Upper lobe of left lung (tissue), 6 donors: ENCODE results near the gene MGLL. TPM values are rescaled to one million over a fixed set of nuclear protein-coding genes. Genes with fewer than 3 reads are reported as not detected.

Experiments used
- ATAC-seq, 2 donors: fragments of 200-7000 bp; cut with Tn5 transposase; one replicate each; pipeline ENCODE4 v1.9.1; 2022; ENCODE audit warnings: mild to moderate bottlenecking in 2 of 2, moderate library complexity in 2 of 2; ENCODE audit not compliant: low FRiP score in 2 of 2
- DNase-seq, 2 donors: peaks; one replicate each; pipeline ENCODE4 v3.0.0-alpha.2; 2019 to 2020
- H3K27ac ChIP-seq, 4 donors: fragments of 200-600 bp; sonication (generic); one replicate each; pipeline ENCODE4 v1.5.1; 2016 to 2019
- H3K27me3 ChIP-seq, 4 donors: fragments of 200-600 bp; sonication (generic); one replicate each; pipeline ENCODE4 v1.5.1; 2017 to 2019
- H3K36me3 ChIP-seq, 4 donors: fragments of 200-600 bp; sonication (generic); one replicate each; pipeline ENCODE4 v1.5.1; 2016 to 2019
- H3K4me1 ChIP-seq, 4 donors: fragments of 200-600 bp; sonication (generic); one replicate each; pipeline ENCODE4 v1.5.1; 2018 to 2019
- H3K4me3 ChIP-seq, 4 donors: fragments of 200-600 bp; sonication (generic); one replicate each; pipeline ENCODE4 v1.5.1; 2017 to 2019; ENCODE audit warnings: mild to moderate bottlenecking in 2 of 4, moderate library complexity in 1 of 4
- H3K9me3 ChIP-seq, 4 donors: fragments of 200-600 bp; sonication (generic); one replicate each; pipeline ENCODE4 v1.5.1; 2018 to 2019
- CTCF ChIP-seq, 6 experiments: fragments of 450-650 bp in 4 of 6; fragments of 200-600 bp in 2 of 6; sonication (generic) in 2 of 6; IDR thresholded peaks; one replicate each; pipeline ENCODE4 v1.5.1; 2016 to 2019; ENCODE audit warnings: antibody characterized with exemption in 6 of 6
- EP300 ChIP-seq, 4 donors: sonication (generic); formaldehyde crosslinking; IDR thresholded peaks; one replicate each; pipeline ENCODE4 v1.5.1; 2017; ENCODE audit warnings: antibody characterized with exemption in 4 of 4, control low read depth in 2 of 4
- POLR2A ChIP-seq, 4 donors: fragments of 450-650 bp; IDR thresholded peaks; one replicate each; pipeline ENCODE4 v1.5.1; 2016 to 2017; ENCODE audit warnings: antibody characterized with exemption in 4 of 4, mild to moderate bottlenecking in 2 of 4
- POLR2AphosphoS5 ChIP-seq, 2 donors: sonication (generic); formaldehyde crosslinking; IDR thresholded peaks; one replicate each; pipeline ENCODE4 v1.5.1; 2017; ENCODE audit warnings: antibody characterized with exemption in 2 of 2
- WGBS, 2 donors: methylation state at CpG; one replicate each; pipeline ENCODE4 v1.1.5; 2017 to 2018; 5-methylcytosine and 5-hydroxymethylcytosine counted together
- total RNA-seq, 6 donors: library from RNA; depleted of rRNA in 4 of 6; stranded (reverse); fragments of >200 nt in 4 of 6; gene quantifications; one replicate each; pipeline versions ENCODE4 v1.1.0 to v1.2.1, GENCODE V29; 2016 to 2021
- donor health status: DM: no; HTN: no; CAD: no; lungs with moderate emphysema.
- donor health status: DM: no; HTN: yes; CAD: no; lungs with severe emphysema.

The MGLL gene
- total RNA-seq, 6 donors from 2014 or later, result 128 to 253 (median 190) TPM

- H3K4me3 ChIP-seq, result no peak overlapping the region
- H3K9me3 ChIP-seq, result no peaks in the 10 kb centered on the region
- no peak for ATAC-seq
- H3K36me3 ChIP-seq, result peaks cover 0 to 19% (median under 1%) of the 10 kb centered on the region in 4 donors
- TF ChIP-seq POLR2A (IDR thresholded peaks at IDR 0.05), result no peak
- TF ChIP-seq CTCF (IDR thresholded peaks at IDR 0.05), result no peak
- TF ChIP-seq POLR2AphosphoS5 (IDR thresholded peaks at IDR 0.05), result no peak
- TF ChIP-seq EP300 (IDR thresholded peaks at IDR 0.05), result no peak
- DNase-seq, result peak in 1 of 2 donors; percentile 15
- no peak overlapping the region for H3K27ac ChIP-seq
- 60 to 83% methylated on average over 2 of the region's 2 CpGs for WGBS, 2 donors
- H3K4me1 ChIP-seq, result peaks cover 0 to 18% (median 10%) of the 10 kb centered on the region in 4 donors
- H3K27me3 ChIP-seq, result no peaks in the 10 kb centered on the region
Measured at GRCh38 chr3:127800508-127800907, 21.8 kb downstream of the MGLL start.

- Histone ChIP-seq H3K4me3 (no peak overlapping the region), H3K4me1 (peaks cover 0 to 18% (median 6%) of the 10 kb centered on the region in 4 donors), H3K27ac (no peak overlapping the region), H3K27me3 (no peaks in the 10 kb centered on the region), H3K36me3 (peaks cover 0 to 18% (median under 1%) of the 10 kb centered on the region in 4 donors), H3K9me3 (no peaks in the 10 kb centered on the region)
- DNase-seq (peak in 1 of 2 donors; percentile 17), ATAC-seq (peak in 1 of 2 donors; percentile 85)
- TF ChIP-seq CTCF (IDR thresholded peaks at IDR 0.05) (no peak), POLR2A (IDR thresholded peaks at IDR 0.05) (no peak), EP300 (IDR thresholded peaks at IDR 0.05) (no peak), POLR2AphosphoS5 (IDR thresholded peaks at IDR 0.05) (no peak)
- 75% methylated on average over 6 of the region's 6 CpGs for WGBS, 2 donors
Measured at GRCh38 chr3:127799476-127800222, 22.7 kb downstream of the MGLL start.

GRCh38 chr3:127798716-127799115 lies 23.6 kb downstream of the MGLL start:
- Histone ChIP-seq H3K4me3 (no peak overlapping the region), H3K27me3 (no peaks in the 10 kb centered on the region), H3K36me3 (peaks cover 0 to 16% (median under 1%) of the 10 kb centered on the region in 4 donors), H3K9me3 (no peaks in the 10 kb centered on the region), H3K27ac (no peak overlapping the region), H3K4me1 (peaks cover 0 to 18% (median 3%) of the 10 kb centered on the region in 4 donors)
- ATAC-seq (no peak), DNase-seq (peak in 1 of 2 donors; percentile 10)
- TF ChIP-seq POLR2AphosphoS5 (IDR thresholded peaks at IDR 0.05), result no peak
- no peak for TF ChIP-seq POLR2A (IDR thresholded peaks at IDR 0.05)
- no peak for TF ChIP-seq EP300 (IDR thresholded peaks at IDR 0.05)
- no peak for TF ChIP-seq CTCF (IDR thresholded peaks at IDR 0.05)
- 84 to 100% methylated on average over 1 to 4 of the region's 4 CpGs for WGBS, 2 donors

- Histone ChIP-seq H3K4me3 (no peak overlapping the region), H3K36me3 (peaks cover 0 to 16% (median under 1%) of the 10 kb centered on the region in 4 donors), H3K9me3 (no peaks in the 10 kb centered on the region), H3K27ac (no peak overlapping the region), H3K27me3 (no peaks in the 10 kb centered on the region), H3K4me1 (peaks cover 8 to 31% (median 13%) of the 10 kb centered on the region in 4 donors)
- peak in 1 of 2 donors; percentile 12 for DNase-seq
- TF ChIP-seq EP300 (IDR thresholded peaks at IDR 0.05) (no peak), CTCF (IDR thresholded peaks at IDR 0.05) (no peak), POLR2A (IDR thresholded peaks at IDR 0.05) (no peak), POLR2AphosphoS5 (IDR thresholded peaks at IDR 0.05) (no peak)
- ATAC-seq, result no peak
- 81 to 83% methylated on average over 5 to 8 of the region's 8 CpGs for WGBS, 2 donors
Measured at GRCh38 chr3:127796831-127797150, 25.5 kb downstream of the MGLL start.
